ENCODE results near the gene EBPL.
"Not testable (repeated sequence)": the region's sequence is repeated elsewhere in the genome, so short reads cannot be mapped to it uniquely, and the experiment has no call there.

EBPL gene

DNA sequence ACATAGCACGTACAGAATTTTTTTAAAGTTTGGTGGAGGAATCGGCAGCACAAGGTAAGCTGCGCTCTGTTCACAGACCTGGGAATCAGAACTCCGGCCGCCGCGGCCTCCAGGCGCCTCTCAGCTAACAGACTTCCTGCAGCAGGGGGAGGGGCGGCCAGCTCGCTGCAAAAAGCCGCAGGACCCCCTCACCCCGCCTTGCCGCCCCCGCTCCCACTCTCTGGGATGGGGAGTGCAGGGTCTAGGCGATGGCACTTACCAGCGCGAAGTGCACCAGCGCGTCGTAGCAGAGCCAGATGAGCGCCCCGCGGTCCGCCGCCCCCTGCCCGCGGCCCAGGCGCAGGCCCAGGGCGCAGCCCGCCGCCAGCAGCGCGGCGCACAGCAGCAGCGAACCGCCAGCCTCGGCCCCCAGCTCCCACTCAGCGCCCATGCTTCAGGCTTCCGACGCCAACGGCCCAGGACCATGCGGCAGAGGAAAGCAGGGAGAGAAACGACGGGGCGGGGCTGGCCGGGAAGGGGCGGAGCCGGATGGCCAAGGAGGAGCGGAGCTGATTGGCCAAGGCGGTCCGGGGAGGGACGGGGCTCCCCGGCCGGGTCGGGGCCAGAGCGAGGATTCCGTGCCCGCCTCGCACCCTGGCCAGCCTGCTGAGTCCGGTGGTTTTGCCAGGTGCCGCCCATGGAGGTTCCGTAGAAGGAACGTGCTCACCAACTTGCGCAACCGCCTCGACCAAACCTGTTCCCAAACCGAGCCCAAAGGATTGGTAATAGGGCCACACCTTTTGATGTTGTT lies at the start of gene EBPL:
EBPL (minus strand) TSS at position 492 of the 790 bp plus-strand sequence; CDS start at position 430, 62 bp downstream.
- peak; percentile 86 to 93 for DNase-seq (ENCODE audit: low read depth in 2 of 2)

DNA sequence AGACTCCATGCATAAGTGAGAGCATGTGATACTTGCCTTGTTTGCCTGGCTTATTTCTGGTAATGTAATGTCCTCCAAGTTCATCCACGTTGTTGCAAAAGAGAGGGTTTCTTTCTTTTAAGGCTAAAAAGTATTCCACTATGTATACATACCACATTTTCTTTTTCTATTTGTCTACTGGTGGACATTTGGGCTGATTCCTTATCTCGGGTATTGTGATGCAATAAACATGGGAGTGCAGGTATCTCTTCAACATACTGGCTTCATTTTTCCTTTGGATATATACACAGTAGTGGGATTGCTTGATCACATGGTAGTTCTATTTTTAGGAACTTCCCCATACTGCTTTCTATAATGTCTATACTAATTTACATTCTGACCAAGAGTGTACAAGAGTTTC lies 49.6 kb upstream of the EBPL start:
- DNase-seq (ENCODE audit: low read depth in 2 of 2), result no peak

DNA sequence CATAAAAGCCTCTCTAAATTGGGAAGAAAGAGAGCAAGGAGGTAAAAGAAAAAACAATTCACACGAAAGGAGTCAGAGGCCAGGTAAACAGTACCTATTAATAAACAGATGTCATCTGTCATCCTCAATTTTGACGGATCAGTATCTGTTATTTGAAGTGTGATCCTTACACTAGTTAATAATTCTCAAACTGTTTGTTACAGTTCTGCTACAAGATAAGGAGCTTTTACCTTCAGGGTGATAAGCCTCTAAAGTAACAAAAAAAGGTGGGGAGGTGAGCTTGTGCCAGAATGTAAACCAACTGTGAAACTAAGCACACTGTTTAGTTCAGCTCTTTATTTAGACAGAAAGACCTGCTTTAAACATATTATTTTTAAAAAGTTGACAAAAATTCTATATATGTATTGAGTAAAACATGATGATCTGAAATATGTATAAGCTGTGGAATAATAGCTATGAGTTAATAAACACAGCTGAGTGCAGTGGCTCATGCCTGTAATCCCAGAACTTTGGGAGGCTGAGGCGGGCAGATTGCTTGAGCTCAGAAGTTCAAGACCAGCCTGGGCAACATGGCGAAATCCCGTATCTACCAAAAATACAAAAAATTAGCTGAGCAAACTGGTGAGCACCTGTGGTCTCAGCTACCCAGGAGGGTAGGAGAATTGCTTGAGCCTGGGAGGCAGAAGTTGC lies 48.4 kb upstream of the EBPL start:
- DNase-seq (ENCODE audit: low read depth in 2 of 2), result no peak

DNA sequence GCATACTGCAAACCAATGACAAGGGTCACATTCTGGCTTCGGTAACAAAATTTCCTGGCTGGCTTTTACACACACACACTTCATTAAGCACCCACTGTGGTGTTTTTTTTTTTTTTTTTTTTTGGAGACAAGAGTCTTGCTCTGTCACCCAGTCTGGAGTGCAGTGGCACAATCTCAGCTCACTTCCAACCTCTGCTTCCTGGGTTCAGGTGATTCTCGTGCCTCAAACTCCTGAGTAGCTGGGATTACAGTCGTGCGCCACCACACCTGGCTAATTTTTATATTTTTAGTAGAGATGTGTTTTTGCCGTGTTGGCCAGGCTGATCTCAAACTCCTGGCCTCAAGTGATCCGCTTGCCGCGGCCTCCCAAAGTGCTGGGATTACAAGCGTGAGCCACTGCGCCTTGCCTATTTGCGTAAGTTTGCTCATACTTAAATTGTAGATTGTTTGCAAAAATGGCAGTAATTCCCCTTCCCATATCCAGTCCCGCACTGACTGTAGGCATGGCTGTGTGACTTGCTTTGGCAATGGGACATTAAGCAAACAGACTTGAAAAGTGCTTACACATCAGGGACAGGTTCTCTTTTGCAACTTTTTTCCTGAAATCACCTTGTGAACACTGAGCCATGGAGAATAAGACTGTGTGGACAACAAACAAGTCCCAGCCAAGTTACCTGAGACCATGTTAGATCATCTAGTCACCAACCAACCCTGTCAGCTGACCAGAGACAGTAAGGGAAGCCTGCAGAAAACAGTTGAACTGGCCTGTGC lies 42.1 kb upstream of the EBPL start:
- no peak for DNase-seq (ENCODE audit: low read depth in 2 of 2)

DNA sequence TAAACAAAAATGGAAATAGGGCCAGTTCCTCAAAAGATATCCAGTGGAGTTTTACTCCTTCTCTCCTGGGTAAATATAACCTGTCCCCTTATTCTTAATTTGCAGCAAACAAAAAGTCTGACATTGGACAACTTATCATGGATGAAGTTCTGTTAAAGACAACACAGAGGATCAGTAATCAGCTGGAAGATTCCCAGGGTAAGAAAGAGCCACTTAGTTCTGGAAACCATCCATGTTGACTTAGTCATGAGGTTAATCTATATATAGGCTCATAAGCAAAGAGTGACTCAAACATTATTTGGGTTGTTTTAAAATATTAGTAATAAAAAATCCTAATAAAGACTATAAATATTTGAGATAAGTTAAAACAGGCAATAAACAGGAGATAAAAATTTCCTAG lies 40.5 kb upstream of the EBPL start:
- DNase-seq (ENCODE audit: low read depth in 2 of 2), result no peak

DNA sequence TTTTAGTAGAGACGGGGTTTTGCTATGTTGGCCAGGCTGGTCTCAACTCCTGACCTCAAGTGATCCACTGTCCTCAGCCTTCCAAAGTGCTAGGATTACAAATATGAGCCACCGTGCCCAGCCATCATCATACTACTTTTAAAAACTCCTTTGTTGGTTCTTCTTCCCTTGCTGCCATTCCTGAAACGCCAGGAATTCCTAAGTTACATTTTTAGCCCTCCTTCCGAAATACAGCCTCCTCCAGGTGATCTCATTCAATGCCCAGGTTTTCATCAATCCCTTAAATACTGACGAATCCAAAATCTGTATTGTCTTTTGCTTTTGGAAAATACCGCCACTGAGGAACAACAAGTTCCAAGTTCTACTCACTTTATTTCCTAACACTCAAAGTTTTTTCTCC lies 25.3 kb upstream of the EBPL start:
- DNase-seq (ENCODE audit: low read depth in 2 of 2), result no peak

DNA sequence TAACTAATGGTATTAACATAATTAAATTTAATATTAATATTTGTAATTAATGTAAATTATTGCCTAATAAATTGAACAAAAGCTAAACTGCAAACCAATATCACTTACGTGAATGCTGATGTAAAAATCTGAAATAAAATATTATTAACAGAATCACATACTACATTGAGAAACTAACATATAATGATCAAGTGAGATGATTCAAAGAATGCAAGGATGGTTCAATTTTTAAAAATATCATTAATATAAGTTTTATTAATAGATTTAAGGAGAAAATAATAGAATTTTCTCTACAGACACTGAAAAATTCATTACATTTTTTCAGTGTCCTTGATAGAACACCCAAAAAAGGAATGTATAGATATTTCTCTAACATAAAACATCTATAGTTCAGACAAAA lies 23.5 kb upstream of the EBPL start:
- DNase-seq (ENCODE audit: low read depth in 2 of 2), result no peak

DNA sequence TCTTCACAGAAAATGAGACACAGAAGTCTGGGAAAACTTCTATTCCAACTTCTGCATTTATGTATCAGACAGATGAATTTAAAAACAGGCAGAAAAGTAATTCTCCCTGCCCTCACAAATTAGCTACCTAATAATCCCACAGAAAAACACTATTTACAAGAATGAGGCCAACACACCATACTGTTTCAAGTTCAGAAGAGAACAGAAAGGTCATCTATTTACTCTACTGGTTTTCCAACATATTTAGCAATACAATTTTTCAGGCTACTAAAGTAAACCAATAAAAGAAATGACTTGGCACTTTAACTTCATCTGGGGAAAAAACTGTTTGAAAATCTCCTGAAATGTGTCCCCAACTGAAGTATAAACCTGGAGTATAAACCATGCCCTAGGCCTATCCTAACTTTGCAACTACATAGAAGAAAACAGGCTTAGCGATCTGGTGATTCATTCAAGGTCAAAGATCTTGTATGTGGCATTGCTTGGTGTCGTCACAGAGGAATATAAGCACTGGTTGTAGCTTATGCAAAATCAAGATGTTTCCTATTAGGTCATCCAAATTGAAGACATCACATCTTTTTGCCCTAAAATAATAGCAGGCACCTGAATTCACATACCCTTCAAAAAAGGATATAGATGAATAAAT lies 20.1 kb upstream of the EBPL start:
- no peak for DNase-seq (ENCODE audit: low read depth in 2 of 2)

DNA sequence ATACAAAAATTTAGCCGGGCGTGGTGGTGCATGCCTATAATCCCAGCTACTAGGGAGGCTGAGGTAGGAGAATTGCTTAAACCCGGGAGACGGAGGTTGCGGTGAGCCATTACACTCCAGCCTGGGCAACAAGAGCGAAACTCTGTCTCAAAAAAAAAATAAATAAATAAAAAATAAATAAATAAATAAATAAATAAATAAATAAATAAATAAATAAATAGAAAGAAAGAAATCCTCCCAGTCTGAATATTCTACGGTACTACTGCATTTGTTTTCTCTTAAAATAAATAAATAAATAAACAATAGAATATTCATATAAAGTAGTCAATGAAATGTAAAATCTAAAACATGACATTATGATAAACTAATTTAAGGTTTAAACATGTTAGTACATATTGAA lies 13.0 kb upstream of the EBPL start:
- not testable (repeated sequence) for DNase-seq (ENCODE audit: low read depth in 2 of 2)

DNA sequence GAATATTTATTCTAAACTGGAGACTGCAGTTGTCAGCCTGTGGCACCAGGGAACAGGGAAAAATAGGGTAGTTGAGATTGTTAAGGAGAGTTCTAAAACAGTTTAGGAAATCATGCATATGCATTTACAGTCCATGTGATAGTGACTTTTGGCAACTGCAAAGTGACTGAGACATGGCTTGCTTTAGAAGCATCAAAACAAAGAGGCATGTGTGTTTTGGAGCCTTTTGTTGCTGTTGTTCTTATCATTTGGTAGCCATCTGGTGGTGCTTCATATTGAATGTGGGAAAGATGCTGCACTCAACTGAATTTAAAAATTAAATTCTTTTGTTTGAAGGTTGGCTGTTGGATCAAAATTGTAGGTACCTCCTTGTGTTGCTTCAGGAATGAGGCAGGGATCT lies 10.2 kb upstream of the EBPL start:
- DNase-seq (ENCODE audit: low read depth in 2 of 2), result no peak

DNA sequence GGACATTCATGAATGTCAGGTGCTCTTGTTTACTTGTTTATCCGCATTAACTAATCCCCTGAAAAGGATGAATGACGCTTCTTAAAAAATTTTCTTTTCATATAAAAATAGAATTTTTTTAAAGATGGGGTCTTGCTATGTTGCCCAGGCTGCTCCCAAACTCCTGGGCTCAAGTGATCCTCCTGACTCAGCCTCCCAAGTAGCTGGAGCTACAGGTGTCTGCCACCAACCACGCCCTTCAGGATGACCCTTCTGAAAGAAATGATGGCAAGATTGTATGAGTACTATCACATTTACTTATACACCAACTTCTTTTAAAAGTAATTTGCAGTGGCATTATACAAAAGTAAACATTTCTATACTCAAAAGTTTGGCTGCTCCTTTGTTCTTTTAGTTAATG lies 6.2 kb upstream of the EBPL start:
- no peak for DNase-seq (ENCODE audit: low read depth in 2 of 2)

DNA sequence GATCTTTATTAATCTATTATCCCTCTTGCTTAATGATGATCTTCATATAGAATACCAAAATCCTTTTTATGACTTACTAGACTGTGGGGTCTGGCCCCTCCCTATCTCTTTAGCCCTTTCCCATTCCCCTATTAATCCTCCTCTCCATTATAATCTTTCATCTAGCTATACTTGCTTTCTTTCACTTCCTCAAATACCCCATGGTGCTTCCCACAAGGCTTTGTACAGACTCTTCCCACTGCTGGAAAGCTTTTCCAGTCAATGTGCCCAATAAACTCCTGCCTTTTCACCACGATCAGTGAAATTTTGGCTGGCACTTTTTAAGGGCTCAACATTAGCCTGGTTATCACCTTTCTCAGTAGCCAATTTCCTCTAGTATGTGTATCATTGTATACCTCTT lies 3.2 kb upstream of the EBPL start:
- no peak for DNase-seq (ENCODE audit: low read depth in 2 of 2)

DNA sequence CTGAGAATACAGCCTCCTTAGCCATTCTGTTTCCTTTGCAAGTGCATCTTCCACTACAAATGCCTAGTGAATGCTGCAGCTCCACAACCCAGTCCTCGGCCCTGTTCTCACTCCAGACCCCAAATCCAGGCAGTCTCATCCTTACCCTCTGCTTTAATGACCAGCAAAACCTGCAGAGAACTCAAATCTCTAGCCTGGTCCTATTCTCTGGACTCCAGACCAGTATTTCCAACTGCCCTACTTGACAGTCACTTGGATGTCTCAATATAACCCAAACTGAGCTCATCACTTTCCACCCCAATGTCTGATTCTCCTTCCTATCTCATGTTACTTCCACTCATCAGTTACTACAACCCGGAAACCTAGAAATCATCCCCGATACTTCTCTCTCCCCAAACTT lies 2.6 kb upstream of the EBPL start:
- DNase-seq (ENCODE audit: low read depth in 2 of 2), result no peak

DNA sequence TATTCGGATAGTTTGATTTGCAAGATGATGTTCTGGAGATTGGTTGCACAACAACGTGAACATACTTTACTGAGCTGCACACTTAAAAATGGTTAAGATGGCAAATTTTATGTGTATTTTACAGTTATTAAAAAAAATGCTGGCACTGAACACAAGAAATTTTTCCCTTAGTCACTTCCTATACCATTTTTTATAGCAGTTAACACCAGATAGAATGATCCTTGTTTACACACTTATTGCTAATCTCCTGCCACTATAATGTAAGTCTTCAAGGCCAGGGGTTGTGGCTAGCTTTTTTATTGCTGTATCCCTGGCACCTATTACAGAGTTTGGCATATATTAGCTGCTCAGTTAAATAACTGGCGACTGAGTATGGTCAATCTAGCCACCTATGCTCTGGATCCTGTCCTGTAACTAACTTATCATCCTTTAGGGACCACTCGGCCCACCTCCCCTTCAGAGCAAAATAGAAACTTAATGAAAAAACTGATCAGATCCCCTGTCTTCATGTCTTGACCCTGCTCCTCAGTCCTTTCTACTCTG lies 2.0 kb upstream of the EBPL start:
- no peak for DNase-seq (ENCODE audit: low read depth in 2 of 2)

DNA sequence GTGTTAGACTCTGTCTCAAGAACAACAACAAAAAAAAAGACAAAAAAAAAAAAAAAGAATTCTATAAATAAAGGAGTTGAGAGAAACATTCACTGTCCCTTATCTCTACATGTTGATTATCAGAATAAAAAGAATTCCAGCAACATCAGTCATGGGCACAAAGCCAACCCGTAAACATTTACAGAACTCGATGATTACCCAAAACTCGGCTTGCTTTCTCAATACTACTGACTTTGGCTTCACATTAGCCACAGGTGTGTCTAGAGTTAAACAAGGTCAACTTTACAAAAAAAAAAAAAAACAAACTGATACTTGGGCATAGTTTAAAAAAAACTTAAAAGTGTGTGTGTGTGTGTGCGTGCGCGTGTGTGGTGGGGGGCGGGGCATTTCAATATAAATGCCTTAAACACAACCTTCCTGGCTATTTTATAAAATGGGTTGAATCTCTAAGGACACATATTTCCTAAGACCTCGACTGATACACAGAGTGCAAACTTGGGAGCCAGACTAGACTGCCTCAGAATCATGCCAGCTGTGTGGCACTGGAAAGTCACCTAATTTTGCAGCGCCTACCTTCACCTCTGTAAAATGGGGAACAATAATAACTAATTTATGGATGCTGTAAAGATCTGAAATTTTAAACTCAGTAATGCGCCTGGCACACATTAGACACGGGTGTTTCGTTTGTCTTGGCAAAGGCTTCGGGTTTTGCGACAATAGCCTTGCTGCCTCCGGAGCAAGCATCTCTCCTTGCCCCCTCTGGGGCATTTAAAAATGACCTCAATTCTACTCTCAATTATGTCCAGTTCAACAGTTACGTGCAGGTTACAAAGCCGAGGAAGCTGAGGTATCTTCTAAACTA lies 922 bp downstream of the EBPL start:
- no peak for DNase-seq (ENCODE audit: low read depth in 2 of 2)

DNA sequence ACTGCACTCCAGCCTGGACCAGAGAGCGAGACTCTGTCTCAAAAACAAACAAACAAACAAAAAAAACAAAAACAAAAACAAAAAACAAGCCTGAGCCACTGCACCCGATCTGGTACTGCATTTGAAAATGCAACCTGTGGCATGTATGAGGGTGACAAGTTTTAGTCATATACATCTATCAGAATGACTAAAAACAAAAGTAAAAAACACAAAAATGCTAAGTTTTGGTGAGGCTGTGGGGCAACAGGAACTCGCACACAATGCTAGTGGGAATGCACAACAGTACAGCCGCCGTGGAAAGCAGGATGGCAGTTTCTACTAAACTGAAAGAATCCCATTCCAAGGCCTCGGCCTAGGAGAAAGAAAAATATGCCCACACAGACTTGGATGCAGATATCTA lies 7.8 kb downstream of the EBPL start:
- DNase-seq (ENCODE audit: low read depth in 2 of 2), result no peak

DNA sequence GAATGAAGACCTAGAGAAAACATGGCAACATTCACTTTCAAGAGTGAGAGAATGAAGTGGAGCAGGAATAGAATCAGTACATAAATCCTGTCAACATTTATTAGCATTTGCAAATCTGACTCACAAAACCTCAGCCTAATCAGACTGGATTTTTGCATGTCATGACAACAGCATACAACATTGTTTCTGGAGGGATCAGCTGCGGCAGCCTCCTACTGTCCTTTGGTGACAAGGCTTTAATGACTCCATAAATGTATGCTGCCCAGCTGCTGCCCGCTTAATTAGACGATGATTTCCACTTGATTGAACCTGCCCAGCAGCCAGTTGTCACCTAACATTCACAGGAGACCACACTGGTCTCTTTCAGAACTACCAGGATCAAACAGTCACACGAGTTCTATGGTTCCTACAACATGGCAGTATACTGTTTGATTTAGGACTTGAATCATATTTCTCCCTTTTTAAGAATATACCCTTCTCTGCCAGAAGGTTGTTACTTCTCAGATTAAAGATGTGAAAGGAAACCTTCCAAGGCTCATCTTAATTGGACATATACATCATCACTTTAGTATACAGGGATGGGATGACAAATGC lies 9.3 kb downstream of the EBPL start:
- no peak for DNase-seq (ENCODE audit: low read depth in 2 of 2)

DNA sequence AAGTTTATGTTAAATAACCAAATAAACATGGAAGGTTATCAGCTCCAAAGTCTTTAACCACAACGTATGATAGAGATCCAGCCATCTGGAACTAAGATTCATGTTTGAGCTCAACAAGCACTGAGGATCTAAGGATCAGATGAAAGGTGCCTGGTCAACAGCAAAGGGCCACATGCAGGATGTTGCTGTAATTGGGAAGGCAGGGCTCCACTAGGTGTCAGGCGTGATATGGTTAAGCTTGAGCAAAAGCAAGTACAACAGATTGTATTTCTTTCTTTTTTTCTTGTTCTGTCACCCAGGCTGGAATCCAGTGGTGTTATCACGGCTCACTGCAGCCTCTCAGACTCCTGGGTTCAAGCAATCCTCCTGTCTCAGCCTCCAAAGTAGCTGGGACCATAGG lies 12.0 kb downstream of the EBPL start:
- no peak for DNase-seq (ENCODE audit: low read depth in 2 of 2)

DNA sequence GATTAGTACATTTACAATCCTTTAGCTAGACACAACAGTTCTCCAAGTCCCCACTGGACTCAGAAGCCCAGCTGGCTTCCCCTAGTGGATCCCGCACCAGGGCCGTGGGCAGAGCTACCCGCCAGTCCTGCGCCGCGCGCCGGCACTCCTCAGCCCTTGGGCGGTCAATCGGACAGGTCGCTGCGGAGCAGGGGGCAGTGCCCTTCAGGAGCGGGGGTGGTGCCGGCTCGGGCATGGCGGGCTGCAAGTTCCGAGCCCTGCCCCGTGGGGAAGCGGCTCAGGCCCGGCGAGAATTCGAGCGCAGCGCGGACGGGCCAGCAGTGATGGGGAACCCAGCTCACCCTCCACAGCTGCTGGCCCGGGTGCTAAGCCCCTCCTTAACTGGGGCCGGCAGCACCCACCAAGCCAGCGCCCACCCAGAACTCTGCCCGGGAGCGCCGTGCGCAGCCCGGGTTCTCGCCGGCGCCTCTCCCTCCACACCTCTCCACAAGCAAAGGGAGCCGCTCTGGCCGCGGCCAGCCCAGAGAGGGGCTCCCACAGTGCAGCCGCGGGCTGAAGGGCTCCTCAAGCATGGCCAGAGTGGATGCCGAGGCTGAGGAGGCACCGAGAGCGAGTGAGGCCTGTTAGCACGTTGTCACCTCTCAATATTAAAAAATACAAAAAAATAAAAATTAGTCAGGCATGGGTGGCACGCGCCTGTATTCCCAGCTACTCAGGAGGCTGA lies 12.9 kb downstream of the EBPL start:
- no peak for DNase-seq (ENCODE audit: low read depth in 2 of 2)
